ENCODE data around the gene RARS2. TPM values are rescaled to one million over a fixed set of nuclear protein-coding genes. Genes with fewer than 3 reads are reported as not detected.
"Not testable (repeated sequence)": the region's sequence is repeated elsewhere in the genome, so short reads cannot be mapped to it uniquely, and the experiment has no call there.

Gene RARS2
- total RNA-seq, 1 donor from 2014 or later = 53.3 TPM

DNA sequence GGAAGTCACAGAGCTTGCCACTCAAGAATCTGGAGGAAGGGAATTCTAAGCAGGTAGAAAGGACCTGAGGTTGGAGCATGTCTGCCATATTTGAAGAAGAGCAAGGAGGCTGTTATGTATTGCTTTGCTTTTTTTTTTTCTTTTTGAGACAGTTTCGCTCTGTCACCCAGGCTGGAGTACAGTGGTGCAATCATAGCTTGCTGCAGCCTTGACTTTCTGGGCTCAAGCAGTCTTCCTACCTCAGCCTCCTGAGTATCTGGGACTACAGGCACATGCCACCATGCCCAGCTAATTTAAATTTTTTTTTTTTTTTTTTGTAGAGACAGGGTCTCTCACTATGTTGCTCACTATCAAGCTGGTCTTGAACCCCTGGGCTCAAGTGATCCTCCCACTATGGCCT, 41.0 kb upstream of the RARS2 start:
- Mint-ChIP-seq H3K4me3 (no peak overlapping the region), H3K9me3 (no peaks in the 10 kb centered on the region), H3K4me1 (no peaks in the 10 kb centered on the region), H3K27ac (no peak overlapping the region), H3K36me3 (peaks cover 14% of the 10 kb centered on the region), H3K27me3 (ENCODE audit: low read depth) (no peaks in the 10 kb centered on the region)
- TF ChIP-seq, protein P1, sequence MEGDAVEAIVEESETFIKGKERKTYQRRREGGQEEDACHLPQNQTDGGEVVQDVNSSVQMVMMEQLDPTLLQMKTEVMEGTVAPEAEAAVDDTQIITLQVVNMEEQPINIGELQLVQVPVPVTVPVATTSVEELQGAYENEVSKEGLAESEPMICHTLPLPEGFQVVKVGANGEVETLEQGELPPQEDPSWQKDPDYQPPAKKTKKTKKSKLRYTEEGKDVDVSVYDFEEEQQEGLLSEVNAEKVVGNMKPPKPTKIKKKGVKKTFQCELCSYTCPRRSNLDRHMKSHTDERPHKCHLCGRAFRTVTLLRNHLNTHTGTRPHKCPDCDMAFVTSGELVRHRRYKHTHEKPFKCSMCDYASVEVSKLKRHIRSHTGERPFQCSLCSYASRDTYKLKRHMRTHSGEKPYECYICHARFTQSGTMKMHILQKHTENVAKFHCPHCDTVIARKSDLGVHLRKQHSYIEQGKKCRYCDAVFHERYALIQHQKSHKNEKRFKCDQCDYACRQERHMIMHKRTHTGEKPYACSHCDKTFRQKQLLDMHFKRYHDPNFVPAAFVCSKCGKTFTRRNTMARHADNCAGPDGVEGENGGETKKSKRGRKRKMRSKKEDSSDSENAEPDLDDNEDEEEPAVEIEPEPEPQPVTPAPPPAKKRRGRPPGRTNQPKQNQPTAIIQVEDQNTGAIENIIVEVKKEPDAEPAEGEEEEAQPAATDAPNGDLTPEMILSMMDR (IDR thresholded peaks at IDR 0.05; ENCODE audit: unreplicated experiment) = no peak
- DNase-seq (ENCODE audit: low spot score in 2 of 2, unreplicated experiment in 2 of 2) = no peak

DNA sequence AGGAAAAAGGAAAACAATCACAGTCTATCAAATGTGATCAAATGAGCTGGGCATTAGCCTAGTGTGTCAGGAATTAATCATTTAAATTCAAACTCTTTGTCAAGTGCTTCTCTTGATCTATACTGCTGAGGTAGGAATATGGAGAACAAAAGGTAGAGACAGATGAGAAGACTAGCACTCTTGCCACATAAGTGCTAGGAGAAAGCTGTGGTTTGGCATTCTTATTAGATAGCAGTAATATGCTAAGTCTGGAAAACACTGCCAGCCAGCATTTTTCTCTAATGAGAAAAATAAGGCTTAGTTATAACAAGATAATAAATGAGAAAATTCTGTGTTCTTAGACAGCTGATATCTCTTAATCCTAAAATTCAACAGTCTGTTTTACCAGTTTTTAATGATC, 39.1 kb upstream of the RARS2 start:
- Mint-ChIP-seq H3K27ac (no peak overlapping the region), H3K4me3 (no peak overlapping the region), H3K9me3 (no peaks in the 10 kb centered on the region), H3K36me3 (peaks cover 21% of the 10 kb centered on the region), H3K4me1 (no peaks in the 10 kb centered on the region), H3K27me3 (ENCODE audit: low read depth) (no peaks in the 10 kb centered on the region)
- DNase-seq (ENCODE audit: low spot score in 2 of 2, unreplicated experiment in 2 of 2) = no peak
- TF ChIP-seq, protein P1 (IDR thresholded peaks at IDR 0.05; ENCODE audit: unreplicated experiment) = no peak

DNA sequence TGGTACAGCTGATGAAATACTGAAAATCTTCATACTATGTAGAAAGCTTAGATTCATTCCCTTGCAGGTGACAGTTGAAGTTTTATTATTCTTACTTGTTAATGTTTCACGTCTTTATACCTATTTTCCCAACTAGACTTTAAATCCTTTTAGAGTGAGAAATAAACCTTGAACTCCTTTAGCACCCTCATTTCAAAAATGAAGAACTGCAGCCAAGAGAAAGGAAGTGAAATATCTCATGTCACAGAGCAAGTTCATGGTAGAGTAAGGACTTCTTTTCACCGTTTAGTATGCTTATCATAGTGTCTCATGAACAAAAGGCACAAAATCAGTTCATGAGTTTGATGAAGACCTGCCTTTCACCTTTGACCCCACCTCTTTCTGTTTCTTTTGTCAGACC, 38.6 kb upstream of the RARS2 start:
- H3K27me3 Mint-ChIP-seq (ENCODE audit: low read depth) = no peaks in the 10 kb centered on the region
- no peak overlapping the region for H3K27ac Mint-ChIP-seq
- no peak overlapping the region for H3K4me3 Mint-ChIP-seq
- no peaks in the 10 kb centered on the region for H3K9me3 Mint-ChIP-seq
- peaks cover 22% of the 10 kb centered on the region for H3K36me3 Mint-ChIP-seq
- no peak for DNase-seq (ENCODE audit: low spot score in 2 of 2, unreplicated experiment in 2 of 2)
- TF ChIP-seq, protein P1 (IDR thresholded peaks at IDR 0.05; ENCODE audit: unreplicated experiment) = no peak
- no peaks in the 10 kb centered on the region for H3K4me1 Mint-ChIP-seq

DNA sequence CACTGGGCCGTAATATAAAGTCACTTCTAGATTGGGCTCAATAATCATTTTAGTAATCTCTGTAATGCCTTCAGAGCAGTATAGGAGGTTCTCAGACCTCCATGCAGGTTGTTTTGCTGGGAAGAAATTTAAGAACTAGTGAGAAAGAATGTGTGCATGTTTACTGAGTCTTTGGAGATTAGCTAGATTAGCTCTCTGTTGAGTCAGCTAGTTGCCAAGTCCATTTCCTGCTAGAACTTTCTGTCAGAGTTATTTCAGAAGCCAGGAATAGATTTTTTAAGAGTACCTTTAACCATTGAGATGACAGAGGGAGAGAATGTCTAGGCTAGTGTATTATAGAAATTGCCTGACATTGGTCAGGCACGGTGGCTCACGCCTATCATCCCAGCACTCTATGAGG, 33.5 kb upstream of the RARS2 start:
- H3K27ac Mint-ChIP-seq = no peak overlapping the region
- no peaks in the 10 kb centered on the region for H3K27me3 Mint-ChIP-seq (ENCODE audit: low read depth)
- peaks cover 27% of the 10 kb centered on the region for H3K36me3 Mint-ChIP-seq
- H3K4me3 Mint-ChIP-seq = no peak overlapping the region
- no peak for DNase-seq (ENCODE audit: low spot score in 2 of 2, unreplicated experiment in 2 of 2)
- no peaks in the 10 kb centered on the region for H3K4me1 Mint-ChIP-seq
- TF ChIP-seq, protein P1 (IDR thresholded peaks at IDR 0.05; ENCODE audit: unreplicated experiment) = no peak
- H3K9me3 Mint-ChIP-seq = no peaks in the 10 kb centered on the region

DNA sequence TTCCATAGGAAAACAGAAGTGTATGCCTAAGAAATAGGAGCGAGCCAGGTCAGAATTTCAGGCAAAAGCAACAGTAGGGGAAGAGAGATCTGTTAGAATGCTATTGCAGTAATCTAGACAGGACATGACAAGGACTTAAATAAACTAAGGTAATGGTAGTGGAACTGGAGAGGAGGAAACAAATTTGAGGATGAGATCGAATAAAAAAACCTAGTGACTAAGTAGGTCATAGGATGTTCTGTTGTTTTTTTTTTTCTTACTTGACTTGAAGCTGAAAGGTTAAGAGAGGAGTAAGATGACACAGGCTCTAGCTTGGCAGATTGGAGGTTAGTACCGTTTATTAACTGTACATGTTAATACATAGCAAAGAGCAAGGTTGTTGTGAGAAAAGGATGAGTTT, 28.7 kb upstream of the RARS2 start:
- H3K4me1 Mint-ChIP-seq = no peaks in the 10 kb centered on the region
- no peak overlapping the region for H3K4me3 Mint-ChIP-seq
- peaks cover 24% of the 10 kb centered on the region for H3K36me3 Mint-ChIP-seq
- no peak for DNase-seq (ENCODE audit: low spot score in 2 of 2, unreplicated experiment in 2 of 2)
- H3K27ac Mint-ChIP-seq = no peak overlapping the region
- TF ChIP-seq, protein P1 (IDR thresholded peaks at IDR 0.05; ENCODE audit: unreplicated experiment) = no peak
- no peaks in the 10 kb centered on the region for H3K9me3 Mint-ChIP-seq
- no peaks in the 10 kb centered on the region for H3K27me3 Mint-ChIP-seq (ENCODE audit: low read depth)

DNA sequence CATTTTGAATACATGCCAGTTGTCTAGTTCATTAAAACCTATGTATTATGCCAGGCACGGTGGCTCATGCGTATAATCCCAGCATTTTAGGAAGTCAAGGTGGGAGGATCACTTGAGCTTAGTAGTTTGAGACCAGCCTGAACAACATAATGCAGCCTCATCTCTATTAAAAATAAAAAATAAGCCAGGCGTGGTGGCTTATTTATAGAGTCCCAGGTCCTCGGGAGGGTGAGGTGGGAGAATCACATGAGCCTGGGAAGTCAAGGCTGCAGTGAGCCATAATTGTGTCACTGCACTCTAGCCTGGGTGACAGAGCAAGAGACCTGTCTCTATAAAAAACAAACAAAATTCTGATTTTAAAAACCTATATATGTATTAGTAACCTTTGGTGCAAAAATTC, 27.6 kb upstream of the RARS2 start:
- peaks cover 32% of the 10 kb centered on the region for H3K36me3 Mint-ChIP-seq
- no peak overlapping the region for H3K4me3 Mint-ChIP-seq
- no peak overlapping the region for H3K27ac Mint-ChIP-seq
- DNase-seq (ENCODE audit: low spot score in 2 of 2, unreplicated experiment in 2 of 2) = no peak
- no peaks in the 10 kb centered on the region for H3K4me1 Mint-ChIP-seq
- TF ChIP-seq, protein P1 (IDR thresholded peaks at IDR 0.05; ENCODE audit: unreplicated experiment) = no peak
- no peaks in the 10 kb centered on the region for H3K27me3 Mint-ChIP-seq (ENCODE audit: low read depth)
- H3K9me3 Mint-ChIP-seq = peaks cover 7% of the 10 kb centered on the region

DNA sequence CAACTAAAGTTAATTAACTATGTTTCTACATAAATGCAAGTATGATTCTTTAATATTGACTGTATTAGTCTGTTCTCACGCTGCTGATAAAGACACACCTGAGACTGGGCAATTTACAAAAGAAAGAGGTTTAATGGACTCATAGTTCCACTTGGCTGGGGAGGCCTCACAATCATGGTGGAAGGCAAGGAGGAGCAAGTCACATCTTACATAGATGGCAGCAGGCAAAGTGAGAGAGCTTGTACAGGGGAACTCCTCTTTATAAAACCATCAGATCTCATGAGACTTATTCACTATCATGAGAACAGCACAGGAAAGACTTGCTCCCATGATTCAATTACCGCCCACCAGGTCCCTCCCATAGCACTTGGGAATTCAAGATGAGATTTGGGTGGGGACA, 23.2 kb upstream of the RARS2 start:
- not testable (repeated sequence) for H3K4me3 Mint-ChIP-seq; H3K9me3 Mint-ChIP-seq; H3K27ac Mint-ChIP-seq; H3K27me3 Mint-ChIP-seq (ENCODE audit: low read depth); H3K4me1 Mint-ChIP-seq; DNase-seq (ENCODE audit: low spot score in 2 of 2, unreplicated experiment in 2 of 2)
- H3K36me3 Mint-ChIP-seq = peaks cover 35% of the 10 kb centered on the region

Measured in mesothelial cell of epicardium (in vitro differentiated cells).